Prostate gland (tissue), 2 donors: ENCODE measurements around the gene BLOC1S3.

Experiments used
- POLR2AphosphoS5 ChIP-seq: sonication (generic); formaldehyde crosslinking; IDR thresholded peaks from one replicate; pipeline ENCODE4 v1.6.1; 2017; ENCODE audit warnings: antibody characterized with exemption
- TF ChIP-seq, protein P1 (sequence below), 4 experiments: fragments of 200-600 bp in 2 of 4; fragments of 450-650 bp in 2 of 4; sonication (generic) in 2 of 4; IDR thresholded peaks; 1 replicate in 3 of 4; 2 replicates in 1 of 4; pipeline ENCODE4 v1.5.1; 2016 to 2019; ENCODE audit warnings: antibody characterized with exemption in 4 of 4, mild to moderate bottlenecking in 2 of 4, moderate library complexity in 2 of 4

- TF ChIP-seq, protein P1, sequence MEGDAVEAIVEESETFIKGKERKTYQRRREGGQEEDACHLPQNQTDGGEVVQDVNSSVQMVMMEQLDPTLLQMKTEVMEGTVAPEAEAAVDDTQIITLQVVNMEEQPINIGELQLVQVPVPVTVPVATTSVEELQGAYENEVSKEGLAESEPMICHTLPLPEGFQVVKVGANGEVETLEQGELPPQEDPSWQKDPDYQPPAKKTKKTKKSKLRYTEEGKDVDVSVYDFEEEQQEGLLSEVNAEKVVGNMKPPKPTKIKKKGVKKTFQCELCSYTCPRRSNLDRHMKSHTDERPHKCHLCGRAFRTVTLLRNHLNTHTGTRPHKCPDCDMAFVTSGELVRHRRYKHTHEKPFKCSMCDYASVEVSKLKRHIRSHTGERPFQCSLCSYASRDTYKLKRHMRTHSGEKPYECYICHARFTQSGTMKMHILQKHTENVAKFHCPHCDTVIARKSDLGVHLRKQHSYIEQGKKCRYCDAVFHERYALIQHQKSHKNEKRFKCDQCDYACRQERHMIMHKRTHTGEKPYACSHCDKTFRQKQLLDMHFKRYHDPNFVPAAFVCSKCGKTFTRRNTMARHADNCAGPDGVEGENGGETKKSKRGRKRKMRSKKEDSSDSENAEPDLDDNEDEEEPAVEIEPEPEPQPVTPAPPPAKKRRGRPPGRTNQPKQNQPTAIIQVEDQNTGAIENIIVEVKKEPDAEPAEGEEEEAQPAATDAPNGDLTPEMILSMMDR (IDR thresholded peaks at IDR 0.05): no peak
- TF ChIP-seq POLR2AphosphoS5: no peak
These were observed 41.9 kb upstream of the BLOC1S3 start for GRCh38 chr19:45136507-45137178.
